Activated naive CD8-positive, alpha-beta T cell treated with anti-CD3 and anti-CD28 coated beads, Interleukin-2, amount 10 ng/mL, durations not matched to agents 7 days and 5 days (primary cell): ENCODE measurements around the gene CD80. TPM values are rescaled to one million over a fixed set of nuclear protein-coding genes. Genes with fewer than 3 reads are reported as not detected.

Experiments
- ATAC-seq: fragments of 150-1000 bp; cut with Tn5 transposase; one replicate; pipeline ENCODE4 v1.10.0; 2021; ENCODE audit warnings: low read depth, moderate library complexity
- POLR2A ChIA-PET: fragments of 350-600 bp; sonication (Branson Sonifier 250); formaldehyde crosslinking; loops from one replicate; lab custom pipeline; 2021; ENCODE audit warnings: antibody characterized with exemption; lab: Charles Lee
- DNase-seq: peaks from one replicate; pipeline ENCODE4 v3.0.0; 2021
- H3K27ac Mint-ChIP-seq: one replicate; pipeline ENCODE4 v1.8.0; 2022; ENCODE audit warnings: mild to moderate bottlenecking, mixed read lengths
- H3K27me3 Mint-ChIP-seq: one replicate; pipeline ENCODE4 v1.8.0; 2022; ENCODE audit warnings: mild to moderate bottlenecking, moderate library complexity, mixed read lengths
- H3K36me3 Mint-ChIP-seq: one replicate; pipeline ENCODE4 v1.8.0; 2021; ENCODE audit warnings: mild to moderate bottlenecking, mixed read lengths
- H3K4me1 Mint-ChIP-seq: one replicate; pipeline ENCODE4 v1.8.0; 2021; ENCODE audit warnings: mixed read lengths
- H3K4me3 Mint-ChIP-seq: one replicate; pipeline ENCODE4 v1.8.0; 2022; ENCODE audit warnings: mild to moderate bottlenecking, moderate library complexity, mixed read lengths
- H3K9me3 Mint-ChIP-seq: one replicate; pipeline ENCODE4 v1.8.0; 2021; ENCODE audit warnings: mixed read lengths
- total RNA-seq, 2 experiments: library from RNA; stranded (reverse); gene quantifications; one replicate each; pipeline ENCODE4 v1.2.3, GENCODE V29; 2021

Gene CD80
- total RNA-seq, 2 experiments from 2014 or later, result 11.6 to 15.2 TPM

DNA sequence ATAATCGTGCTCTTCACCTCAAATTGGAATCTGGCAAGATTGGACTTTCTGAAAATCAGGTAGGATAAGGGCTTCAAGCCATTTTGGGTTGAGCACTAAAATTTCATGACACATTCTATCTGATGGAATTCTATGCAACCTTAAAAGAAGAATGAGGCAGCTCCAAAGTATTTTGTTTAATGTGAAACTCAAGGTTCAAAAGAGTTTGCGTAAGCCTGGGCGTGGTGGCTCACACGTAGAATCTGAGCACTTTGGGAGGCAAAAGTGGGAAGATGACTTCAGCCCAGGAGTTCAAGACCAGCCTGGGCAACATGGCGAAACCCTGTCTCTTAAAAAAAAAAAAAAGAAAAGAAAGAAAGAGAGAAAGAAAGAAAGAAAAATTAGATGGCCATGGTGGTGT is 34.7 kb upstream of the CD80 start:
- peaks cover 9% of the 10 kb centered on the region for H3K36me3 Mint-ChIP-seq
- no peak for ATAC-seq
- H3K9me3 Mint-ChIP-seq, result peaks cover 4% of the 10 kb centered on the region
- H3K4me1 Mint-ChIP-seq, result peaks cover 23% of the 10 kb centered on the region
- no peak overlapping the region for H3K4me3 Mint-ChIP-seq
- peaks cover 2% of the 10 kb centered on the region for H3K27me3 Mint-ChIP-seq
- no peak overlapping the region for H3K27ac Mint-ChIP-seq
- DNase-seq, result no peak
- POLR2A ChIA-PET, result no interaction called here

DNA sequence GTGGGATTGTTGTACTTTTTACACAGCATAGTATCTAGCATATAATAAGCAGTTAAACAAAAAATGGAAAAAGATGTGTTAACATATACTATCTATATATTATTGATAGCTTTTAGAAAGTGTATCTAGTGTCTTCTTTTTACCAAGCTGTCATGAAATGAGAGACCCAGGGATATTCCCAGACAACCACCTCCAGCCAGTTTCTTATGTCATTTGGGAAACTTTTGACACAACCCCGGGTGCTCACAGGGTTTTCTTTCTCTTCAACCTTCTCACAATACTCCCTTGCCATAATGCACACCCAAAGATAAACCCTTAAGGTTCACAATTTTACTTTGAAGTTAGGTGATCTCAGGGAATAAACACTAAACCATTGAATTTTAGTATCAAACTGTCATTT is 33.4 kb upstream of the CD80 start:
- Mint-ChIP-seq H3K36me3 (peaks cover 15% of the 10 kb centered on the region), H3K27ac (no peak overlapping the region), H3K27me3 (peaks cover 2% of the 10 kb centered on the region), H3K4me1 (peaks cover 27% of the 10 kb centered on the region), H3K9me3 (peaks cover 4% of the 10 kb centered on the region), H3K4me3 (no peak overlapping the region)
- DNase-seq, result no peak
- ATAC-seq, result no peak
- POLR2A ChIA-PET, result no interaction called here

GRCh38 chr3:119590706-119591105 is 31.3 kb upstream of the CD80 start:
- no peak overlapping the region for H3K4me3 Mint-ChIP-seq
- H3K4me1 Mint-ChIP-seq, result peaks cover 20% of the 10 kb centered on the region
- peaks cover 23% of the 10 kb centered on the region for H3K36me3 Mint-ChIP-seq
- peaks cover 4% of the 10 kb centered on the region for H3K9me3 Mint-ChIP-seq
- POLR2A ChIA-PET, result no interaction called here
- H3K27me3 Mint-ChIP-seq, result peaks cover 2% of the 10 kb centered on the region
- ATAC-seq (no peak), DNase-seq (no peak)
- no peak overlapping the region for H3K27ac Mint-ChIP-seq

GRCh38 chr3:119589102-119589773 is 29.8 kb upstream of the CD80 start:
- H3K4me1 Mint-ChIP-seq, result peaks cover 18% of the 10 kb centered on the region
- peaks cover 4% of the 10 kb centered on the region for H3K9me3 Mint-ChIP-seq
- DNase-seq, result no peak
- POLR2A ChIA-PET, result no interaction called here
- H3K27ac Mint-ChIP-seq, result no peak overlapping the region
- no peak for ATAC-seq
- no peak overlapping the region for H3K4me3 Mint-ChIP-seq
- H3K27me3 Mint-ChIP-seq, result peaks cover 2% of the 10 kb centered on the region
- peaks cover 23% of the 10 kb centered on the region for H3K36me3 Mint-ChIP-seq

DNA sequence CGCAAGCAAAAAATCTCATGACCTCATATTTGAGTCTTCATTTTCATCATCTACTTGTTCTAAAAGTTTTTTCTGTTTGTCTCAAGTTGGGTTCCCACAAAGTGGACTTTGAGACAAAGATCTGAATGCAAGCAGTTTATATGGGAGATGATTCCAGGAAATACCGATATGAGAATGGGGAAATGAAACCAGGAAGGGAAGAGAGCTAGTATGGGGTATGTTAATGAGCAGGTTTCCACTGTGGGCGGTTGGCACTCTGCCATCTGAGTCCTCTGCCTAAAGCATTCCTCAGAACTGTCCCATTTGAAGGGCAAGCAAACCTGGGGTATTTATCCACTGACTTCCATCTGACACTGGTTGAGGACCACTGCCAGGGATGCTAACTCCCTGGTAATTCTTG is 28.7 kb upstream of the CD80 start:
- Mint-ChIP-seq H3K27ac (no peak overlapping the region), H3K4me3 (peak overlapping the region; percentile 37)

DNA sequence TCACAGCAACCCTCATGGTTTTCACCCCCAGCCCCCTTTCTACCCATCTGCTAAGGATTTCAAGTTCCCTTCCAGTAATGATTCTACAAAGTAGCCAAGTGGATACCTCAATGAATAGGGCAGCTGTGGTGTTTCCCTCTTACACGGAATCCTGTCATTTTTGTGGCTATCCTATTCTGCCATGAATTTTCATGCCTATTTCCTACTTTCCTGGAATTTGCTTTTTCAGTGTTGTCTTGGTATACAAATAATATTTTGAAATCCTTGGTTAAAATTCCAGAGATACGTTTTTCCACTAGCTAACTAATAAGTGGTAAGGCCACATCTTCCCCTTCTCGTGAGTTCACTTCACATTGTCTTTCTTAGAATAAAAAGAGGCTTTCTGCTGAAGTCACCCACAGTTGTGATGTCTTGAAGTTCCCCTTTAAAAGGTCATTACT is 27.3 kb upstream of the CD80 start:
- no peak for DNase-seq
- Mint-ChIP-seq H3K4me3 (no peak overlapping the region), H3K27me3 (peaks cover 2% of the 10 kb centered on the region), H3K9me3 (peaks cover 4% of the 10 kb centered on the region), H3K36me3 (peaks cover 30% of the 10 kb centered on the region), H3K4me1 (peaks cover 24% of the 10 kb centered on the region), H3K27ac (no peak overlapping the region)
- POLR2A ChIA-PET, result no interaction called here
- ATAC-seq, result no peak

More for the DNA sequence above, 28.7 kb upstream of the CD80 start:
- POLR2A ChIA-PET, result interaction anchor here (0.6 kb wide), 1 partner anchor 83 kb away, joined by 3 read pairs; no protein-coding TSS in a partner anchor
- ATAC-seq, result no peak
- Mint-ChIP-seq H3K27me3 (peaks cover 2% of the 10 kb centered on the region), H3K4me1 (peaks cover 18% of the 10 kb centered on the region), H3K36me3 (peaks cover 23% of the 10 kb centered on the region), H3K9me3 (peaks cover 4% of the 10 kb centered on the region)
- DNase-seq, result no peak

DNA sequence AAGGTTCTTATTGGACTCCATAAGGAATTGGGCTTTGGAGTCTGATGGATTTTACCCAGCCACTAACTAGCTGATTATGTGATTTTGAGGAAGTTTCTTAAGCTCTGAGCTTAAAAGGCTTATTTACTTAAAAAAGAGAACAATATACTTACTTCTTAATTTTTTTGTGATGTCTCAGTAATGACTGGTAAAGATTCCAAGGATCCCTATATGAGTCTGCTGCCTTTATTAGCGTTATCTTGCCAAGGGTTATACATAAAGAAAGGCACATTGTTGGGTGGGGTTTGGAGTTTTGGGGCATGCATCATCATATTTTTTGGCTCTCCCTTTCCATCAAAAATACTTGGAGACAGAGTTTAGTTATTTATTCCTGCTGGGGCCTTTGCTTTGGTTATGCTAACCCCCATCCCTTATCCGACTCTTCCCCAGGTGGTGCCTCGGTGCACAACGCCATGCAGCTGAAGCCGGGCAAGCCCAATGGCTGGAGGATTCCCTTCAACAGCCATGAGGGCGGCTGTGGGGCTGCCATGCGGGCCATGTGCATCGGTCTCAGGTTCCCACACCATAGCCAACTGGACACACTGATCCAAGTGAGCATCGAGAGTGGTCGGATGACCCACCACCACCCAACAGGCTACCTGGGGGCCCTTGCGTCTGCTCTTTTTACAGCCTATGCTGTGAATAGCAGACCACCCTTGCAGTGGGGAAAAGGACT is 26.6 kb upstream of the CD80 start:
- Mint-ChIP-seq H3K27me3 (peaks cover 2% of the 10 kb centered on the region), H3K27ac (no peak overlapping the region), H3K36me3 (peaks cover 30% of the 10 kb centered on the region), H3K4me3 (no peak overlapping the region), H3K9me3 (peaks cover 4% of the 10 kb centered on the region), H3K4me1 (peaks cover 27% of the 10 kb centered on the region)
- DNase-seq, result no peak
- POLR2A ChIA-PET, result no interaction called here
- no peak for ATAC-seq

GRCh38 chr3:119585208-119585607 is 25.8 kb upstream of the CD80 start:
- Mint-ChIP-seq H3K9me3 (peaks cover 2% of the 10 kb centered on the region), H3K27ac (no peak overlapping the region), H3K36me3 (peaks cover 28% of the 10 kb centered on the region), H3K27me3 (peaks cover 2% of the 10 kb centered on the region), H3K4me1 (peaks cover 27% of the 10 kb centered on the region), H3K4me3 (no peak overlapping the region)
- ATAC-seq (no peak), DNase-seq (no peak)
- POLR2A ChIA-PET, result no interaction called here

DNA sequence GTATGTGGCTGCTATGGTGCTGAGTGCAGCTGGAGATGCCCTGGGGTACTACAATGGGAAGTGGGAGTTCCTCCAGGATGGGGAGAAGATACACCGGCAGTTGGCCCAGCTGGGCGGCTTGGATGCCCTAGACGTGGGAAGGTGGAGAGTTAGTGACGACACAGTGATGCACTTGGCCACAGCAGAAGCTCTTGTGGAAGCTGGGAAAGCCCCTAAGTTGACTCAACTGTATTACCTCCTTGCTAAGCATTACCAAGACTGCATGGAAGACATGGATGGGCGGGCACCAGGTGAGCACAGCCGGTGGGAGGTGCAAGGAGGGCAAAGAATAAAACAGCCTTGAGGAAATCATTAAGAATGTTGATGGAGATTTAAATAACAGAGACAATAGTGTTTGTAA is 22.8 kb upstream of the CD80 start:
- H3K4me1 Mint-ChIP-seq, result peaks cover 16% of the 10 kb centered on the region
- no peaks in the 10 kb centered on the region for H3K9me3 Mint-ChIP-seq
- H3K4me3 Mint-ChIP-seq, result no peak overlapping the region
- H3K27me3 Mint-ChIP-seq, result no peaks in the 10 kb centered on the region
- ATAC-seq (no peak), DNase-seq (no peak)
- H3K27ac Mint-ChIP-seq, result no peak overlapping the region
- H3K36me3 Mint-ChIP-seq, result peaks cover 13% of the 10 kb centered on the region
- POLR2A ChIA-PET, result no interaction called here

- POLR2A ChIA-PET, result interaction anchor here (0.7 to 2.0 kb wide), 6 partner anchors 21 to 96 kb away, joined by 3 to 6 read pairs (median 3); partner anchors contain the start of genes COX17 and TIMMDC1
- Mint-ChIP-seq H3K4me1 (peaks cover 16% of the 10 kb centered on the region), H3K27ac (peak overlapping the region; percentile 88), H3K9me3 (no peaks in the 10 kb centered on the region), H3K4me3 (peak overlapping the region; percentile 88), H3K36me3 (peaks cover 7% of the 10 kb centered on the region), H3K27me3 (no peaks in the 10 kb centered on the region)
- ATAC-seq (peak; percentile 42), DNase-seq (no peak)
Measured at GRCh38 chr3:119580067-119580760, 20.8 kb upstream of the CD80 start.

- Mint-ChIP-seq H3K27me3 (no peaks in the 10 kb centered on the region), H3K4me1 (peaks cover 16% of the 10 kb centered on the region), H3K9me3 (no peaks in the 10 kb centered on the region), H3K36me3 (peaks cover 7% of the 10 kb centered on the region), H3K4me3 (peak within 1 kb of the TSS; percentile 88), H3K27ac (peak within 1 kb of the TSS; percentile 88)
- DNase-seq, result peak; percentile 75
- peak; percentile 84 for ATAC-seq
- POLR2A ChIA-PET, result interaction anchor here (0.9 to 2.0 kb wide), 5 partner anchors 21 to 116 kb away, joined by 3 to 6 read pairs (median 4); partner anchors contain the start of genes TIMMDC1 and TMEM39A
Measured at GRCh38 chr3:119579366-119580066, 20.1 kb upstream of the CD80 start, which contains the start of gene ADPRH. Gene ADPRH (plus strand): TSS chr3:119579492. CDS start chr3:119582170, 2,678 bp downstream.

DNA sequence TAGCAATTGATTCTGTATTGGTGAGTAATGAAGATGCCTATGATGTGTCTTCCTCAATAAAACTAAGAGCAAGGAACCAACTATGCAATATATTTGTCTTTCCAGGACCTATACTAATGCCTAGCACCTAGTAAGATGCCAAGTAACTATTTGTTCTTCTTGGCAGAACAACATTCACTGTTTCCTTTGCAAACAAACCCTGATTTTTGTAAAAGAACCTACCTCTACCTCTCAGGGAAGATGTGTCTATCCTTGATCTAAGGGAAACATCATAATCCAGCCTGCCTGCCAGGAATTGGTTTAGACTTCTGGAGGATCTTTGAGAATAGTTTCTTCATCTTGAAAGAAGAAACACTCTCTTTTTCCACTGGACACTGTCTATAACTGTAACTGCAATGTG is 16.1 kb upstream of the CD80 start:
- H3K27me3 Mint-ChIP-seq, result no peaks in the 10 kb centered on the region
- POLR2A ChIA-PET, result no interaction called here
- H3K4me3 Mint-ChIP-seq, result no peak overlapping the region
- peaks cover 7% of the 10 kb centered on the region for H3K4me1 Mint-ChIP-seq
- no peak overlapping the region for H3K27ac Mint-ChIP-seq
- H3K36me3 Mint-ChIP-seq, result peaks cover 3% of the 10 kb centered on the region
- no peak for ATAC-seq
- DNase-seq, result no peak
- H3K9me3 Mint-ChIP-seq, result no peaks in the 10 kb centered on the region

DNA sequence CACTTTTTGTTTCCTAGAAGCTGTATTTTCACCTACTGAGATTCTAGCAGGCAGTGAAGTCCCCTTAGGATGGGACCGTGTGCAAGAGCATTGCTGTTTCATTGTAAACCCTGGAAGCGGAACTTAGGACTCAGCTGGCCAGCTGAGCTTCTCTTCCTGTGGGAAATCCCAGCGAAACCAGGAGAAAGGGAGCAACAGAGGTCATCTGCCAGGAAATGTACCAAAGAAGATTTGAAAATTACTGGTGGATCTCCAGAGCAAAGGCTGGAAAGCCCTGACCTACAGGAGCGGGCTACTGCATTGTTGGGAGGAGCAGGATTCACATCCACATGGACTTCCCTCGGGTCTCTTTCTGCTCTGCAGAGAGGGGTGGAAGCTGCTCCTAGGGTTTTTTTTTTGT is 12.3 kb upstream of the CD80 start:
- Mint-ChIP-seq H3K4me1 (peaks cover 10% of the 10 kb centered on the region), H3K27me3 (no peaks in the 10 kb centered on the region)
- DNase-seq, result no peak

More for the DNA sequence above, 12.3 kb upstream of the CD80 start:
- POLR2A ChIA-PET, result no interaction called here
- Mint-ChIP-seq H3K9me3 (peaks cover 2% of the 10 kb centered on the region), H3K36me3 (peaks cover 6% of the 10 kb centered on the region), H3K4me3 (no peak overlapping the region), H3K27ac (no peak overlapping the region)
- ATAC-seq, result no peak
